SK-N-SH treated with all-trans-retinoic acid at 6 μM for 48 hours (cell line): ENCODE results near the gene CACNA1S.

Experiments
- ARNTL ChIP-seq: fragments of 450-650 bp; formaldehyde crosslinking; IDR thresholded peaks from 2 replicates; pipeline ENCODE4 v1.5.0; 2020; ENCODE audit warnings: low read depth, mild to moderate bottlenecking, moderate library complexity, borderline replicate concordance
- BACH2 ChIP-seq: fragments of 250-450 bp; sonication (Bioruptor Pico); IDR thresholded peaks from 2 replicates; pipeline ENCODE4 v1.9.0; 2021; ENCODE audit warnings: mild to moderate bottlenecking, borderline replicate concordance
- ESRRG ChIP-seq: fragments of 250-450 bp; sonication (Bioruptor Pico); IDR thresholded peaks from 2 replicates; pipeline ENCODE4 v1.6.1; 2021; ENCODE audit warnings: mild to moderate bottlenecking
- GLIS3 ChIP-seq: fragments of 250-450 bp; sonication (Bioruptor Pico); IDR thresholded peaks from 2 replicates; pipeline ENCODE4 v1.5.0; 2020; ENCODE audit warnings: mild to moderate bottlenecking, moderate library complexity
- PPARA ChIP-seq: fragments of 250-450 bp; sonication (Bioruptor Pico); IDR thresholded peaks from 2 replicates; pipeline ENCODE4 v1.5.0; 2020; ENCODE audit warnings: mild to moderate bottlenecking, borderline replicate concordance
- TCF4 ChIP-seq: fragments of 250-450 bp; sonication (Bioruptor Pico); IDR thresholded peaks from 2 replicates; pipeline ENCODE4 v1.8.0; 2021; ENCODE audit warnings: mild to moderate bottlenecking, moderate library complexity, borderline replicate concordance
- TOX ChIP-seq: fragments of 250-450 bp; sonication (Bioruptor Pico); IDR thresholded peaks from 2 replicates; pipeline ENCODE4 v1.8.0; 2021; ENCODE audit warnings: mild to moderate bottlenecking, moderate library complexity, borderline replicate concordance
- ZC3H10 ChIP-seq: fragments of 250-450 bp; sonication (Bioruptor Pico); IDR thresholded peaks from 2 replicates; pipeline ENCODE4 v1.5.1; 2021; ENCODE audit warnings: mild to moderate bottlenecking, moderate library complexity
- ZFP3 ChIP-seq: fragments of 250-450 bp; sonication (Bioruptor Pico); IDR thresholded peaks from 2 replicates; pipeline ENCODE4 v1.5.0; 2020; ENCODE audit warnings: mild to moderate bottlenecking, moderate library complexity
- ZFP30 ChIP-seq: fragments of 450-650 bp; formaldehyde crosslinking; IDR thresholded peaks from 2 replicates; pipeline ENCODE4 v1.5.0; 2022; ENCODE audit warnings: mild to moderate bottlenecking, moderate library complexity
- ZNF565 ChIP-seq: fragments of 450-650 bp; formaldehyde crosslinking; conservative IDR thresholded peaks from 2 replicates; pipeline ENCODE4 v1.5.0; 2020; ENCODE audit warnings: low read depth, mild to moderate bottlenecking, moderate library complexity
- TF ChIP-seq, protein P1 (sequence below): fragments of 250-450 bp; sonication (Bioruptor Pico); IDR thresholded peaks from 2 replicates; pipeline ENCODE4 v1.8.0; 2020; ENCODE audit warnings: mild to moderate bottlenecking, moderate library complexity, borderline replicate concordance
- TF ChIP-seq, protein P2 (sequence below): fragments of 250-450 bp; sonication (Bioruptor Pico); IDR thresholded peaks from 2 replicates; pipeline ENCODE4 v1.5.0; 2020; ENCODE audit warnings: mild to moderate bottlenecking, moderate library complexity
- TF ChIP-seq, protein P3 (sequence below): fragments of 250-450 bp; sonication (Bioruptor Pico); IDR thresholded peaks from 2 replicates; pipeline ENCODE4 v1.5.1; 2020; ENCODE audit warnings: low read depth, mild to moderate bottlenecking, moderate library complexity

- no peak for TF ChIP-seq PPARA (CRISPR knock-in tag)
- TF ChIP-seq, protein P1, sequence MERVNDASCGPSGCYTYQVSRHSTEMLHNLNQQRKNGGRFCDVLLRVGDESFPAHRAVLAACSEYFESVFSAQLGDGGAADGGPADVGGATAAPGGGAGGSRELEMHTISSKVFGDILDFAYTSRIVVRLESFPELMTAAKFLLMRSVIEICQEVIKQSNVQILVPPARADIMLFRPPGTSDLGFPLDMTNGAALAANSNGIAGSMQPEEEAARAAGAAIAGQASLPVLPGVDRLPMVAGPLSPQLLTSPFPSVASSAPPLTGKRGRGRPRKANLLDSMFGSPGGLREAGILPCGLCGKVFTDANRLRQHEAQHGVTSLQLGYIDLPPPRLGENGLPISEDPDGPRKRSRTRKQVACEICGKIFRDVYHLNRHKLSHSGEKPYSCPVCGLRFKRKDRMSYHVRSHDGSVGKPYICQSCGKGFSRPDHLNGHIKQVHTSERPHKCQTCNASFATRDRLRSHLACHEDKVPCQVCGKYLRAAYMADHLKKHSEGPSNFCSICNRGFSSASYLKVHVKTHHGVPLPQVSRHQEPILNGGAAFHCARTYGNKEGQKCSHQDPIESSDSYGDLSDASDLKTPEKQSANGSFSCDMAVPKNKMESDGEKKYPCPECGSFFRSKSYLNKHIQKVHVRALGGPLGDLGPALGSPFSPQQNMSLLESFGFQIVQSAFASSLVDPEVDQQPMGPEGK (CRISPR knock-in tag), result no peak
- TF ChIP-seq GLIS3 (CRISPR knock-in tag), result no peak
- TF ChIP-seq, protein P2, sequence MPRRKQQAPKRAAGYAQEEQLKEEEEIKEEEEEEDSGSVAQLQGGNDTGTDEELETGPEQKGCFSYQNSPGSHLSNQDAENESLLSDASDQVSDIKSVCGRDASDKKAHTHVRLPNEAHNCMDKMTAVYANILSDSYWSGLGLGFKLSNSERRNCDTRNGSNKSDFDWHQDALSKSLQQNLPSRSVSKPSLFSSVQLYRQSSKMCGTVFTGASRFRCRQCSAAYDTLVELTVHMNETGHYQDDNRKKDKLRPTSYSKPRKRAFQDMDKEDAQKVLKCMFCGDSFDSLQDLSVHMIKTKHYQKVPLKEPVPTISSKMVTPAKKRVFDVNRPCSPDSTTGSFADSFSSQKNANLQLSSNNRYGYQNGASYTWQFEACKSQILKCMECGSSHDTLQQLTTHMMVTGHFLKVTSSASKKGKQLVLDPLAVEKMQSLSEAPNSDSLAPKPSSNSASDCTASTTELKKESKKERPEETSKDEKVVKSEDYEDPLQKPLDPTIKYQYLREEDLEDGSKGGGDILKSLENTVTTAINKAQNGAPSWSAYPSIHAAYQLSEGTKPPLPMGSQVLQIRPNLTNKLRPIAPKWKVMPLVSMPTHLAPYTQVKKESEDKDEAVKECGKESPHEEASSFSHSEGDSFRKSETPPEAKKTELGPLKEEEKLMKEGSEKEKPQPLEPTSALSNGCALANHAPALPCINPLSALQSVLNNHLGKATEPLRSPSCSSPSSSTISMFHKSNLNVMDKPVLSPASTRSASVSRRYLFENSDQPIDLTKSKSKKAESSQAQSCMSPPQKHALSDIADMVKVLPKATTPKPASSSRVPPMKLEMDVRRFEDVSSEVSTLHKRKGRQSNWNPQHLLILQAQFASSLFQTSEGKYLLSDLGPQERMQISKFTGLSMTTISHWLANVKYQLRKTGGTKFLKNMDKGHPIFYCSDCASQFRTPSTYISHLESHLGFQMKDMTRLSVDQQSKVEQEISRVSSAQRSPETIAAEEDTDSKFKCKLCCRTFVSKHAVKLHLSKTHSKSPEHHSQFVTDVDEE (CRISPR knock-in tag), result no peak
- TF ChIP-seq, protein P3, sequence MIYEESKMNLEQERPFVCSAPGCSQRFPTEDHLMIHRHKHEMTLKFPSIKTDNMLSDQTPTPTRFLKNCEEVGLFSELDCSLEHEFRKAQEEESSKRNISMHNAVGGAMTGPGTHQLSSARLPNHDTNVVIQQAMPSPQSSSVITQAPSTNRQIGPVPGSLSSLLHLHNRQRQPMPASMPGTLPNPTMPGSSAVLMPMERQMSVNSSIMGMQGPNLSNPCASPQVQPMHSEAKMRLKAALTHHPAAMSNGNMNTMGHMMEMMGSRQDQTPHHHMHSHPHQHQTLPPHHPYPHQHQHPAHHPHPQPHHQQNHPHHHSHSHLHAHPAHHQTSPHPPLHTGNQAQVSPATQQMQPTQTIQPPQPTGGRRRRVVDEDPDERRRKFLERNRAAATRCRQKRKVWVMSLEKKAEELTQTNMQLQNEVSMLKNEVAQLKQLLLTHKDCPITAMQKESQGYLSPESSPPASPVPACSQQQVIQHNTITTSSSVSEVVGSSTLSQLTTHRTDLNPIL (CRISPR knock-in tag), result no peak
- TF ChIP-seq ZC3H10 (CRISPR knock-in tag), result 0 out of 2 replicates have a peak, but pooled peaks have one; percentile 55
- no peak for TF ChIP-seq ZFP3 (CRISPR knock-in tag)
- no peak for TF ChIP-seq ZFP30
- no peak for TF ChIP-seq TCF4 (CRISPR knock-in tag)
- TF ChIP-seq ZNF565 (CRISPR knock-in tag), result no peak
- no peak for TF ChIP-seq TOX
- TF ChIP-seq ARNTL (CRISPR knock-in tag), result no peak
- no peak for TF ChIP-seq ESRRG (CRISPR knock-in tag)
- no peak for TF ChIP-seq BACH2 (CRISPR knock-in tag)
Observed at GRCh38 chr1:201153474-201154388, 41.5 kb upstream of the CACNA1S start.
